ENCODE data around the gene GNAS-AS1.
A peak's percentile ranks its signal among the peaks of the same experiment; 100 is the strongest.

The GNAS-AS1 gene

DNA sequence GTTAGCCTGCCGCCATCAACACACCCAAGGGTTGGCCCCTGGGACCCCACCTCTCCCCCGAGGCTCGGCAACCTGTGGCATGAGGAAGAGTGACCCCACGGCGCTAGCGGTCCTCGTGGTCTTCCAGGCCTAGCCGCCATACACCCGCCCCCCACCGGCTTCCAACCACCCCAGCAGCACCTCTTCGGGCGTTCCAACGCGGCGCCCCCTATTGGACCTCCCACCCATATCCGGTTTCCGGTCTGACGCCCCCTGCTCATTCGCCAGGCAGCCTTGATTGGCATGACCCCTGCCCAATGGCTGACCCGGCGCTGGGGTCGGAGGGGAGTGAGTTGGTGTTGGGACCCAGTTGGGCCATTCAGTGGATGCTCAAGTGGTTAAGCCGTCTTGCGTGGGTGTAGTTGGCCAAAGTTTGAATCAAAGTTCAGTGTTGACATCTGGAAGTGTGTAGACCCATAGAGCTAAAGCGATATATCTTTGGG is at the start of gene GNAS-AS1:
TSS of gene GNAS-AS1 (minus strand) at position 210 of the 482 bp plus-strand sequence.
- peak; percentile 76 to 78 for DNase-seq (ENCODE audit: low read depth in 2 of 2)

DNA sequence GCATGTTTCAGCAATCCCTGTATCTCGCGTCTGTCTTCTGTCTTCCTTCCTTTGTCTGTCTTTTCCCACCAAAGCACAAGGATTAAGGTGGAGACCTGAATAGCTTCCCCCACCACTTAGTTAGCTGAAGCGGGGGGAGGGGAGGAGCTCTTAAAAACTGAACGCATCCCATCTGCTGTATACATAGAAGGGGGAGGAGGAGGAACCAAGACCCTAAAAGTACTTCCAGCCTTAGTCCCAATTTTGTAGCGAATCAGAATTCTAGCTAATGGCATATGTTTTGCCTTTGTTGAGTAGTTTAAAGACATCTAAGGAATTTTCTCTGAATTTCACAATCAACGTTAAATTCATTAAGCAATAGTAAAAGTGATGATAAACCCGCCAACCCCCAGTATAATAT is 49.7 kb upstream of the GNAS-AS1 start:
- no peak for DNase-seq (ENCODE audit: low read depth in 2 of 2)

DNA sequence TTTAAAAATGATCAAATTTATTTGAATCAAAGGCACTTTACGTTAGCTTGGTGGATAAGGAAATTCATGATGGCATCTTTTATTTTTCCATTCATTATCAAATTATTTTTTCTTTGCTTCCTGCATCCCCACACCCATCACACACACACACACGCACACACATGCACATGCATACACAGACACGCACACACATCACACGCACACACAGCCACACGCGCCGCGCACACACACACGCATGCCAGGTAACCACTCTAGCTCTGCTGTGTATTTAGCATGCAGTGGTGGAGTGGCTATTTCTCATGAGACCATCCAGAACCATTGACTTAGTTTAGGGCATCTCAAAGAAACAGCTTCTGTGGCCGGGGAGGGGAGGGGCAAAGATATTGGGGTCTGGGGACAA is 48.8 kb upstream of the GNAS-AS1 start:
- DNase-seq (ENCODE audit: low read depth in 2 of 2) = no peak

DNA sequence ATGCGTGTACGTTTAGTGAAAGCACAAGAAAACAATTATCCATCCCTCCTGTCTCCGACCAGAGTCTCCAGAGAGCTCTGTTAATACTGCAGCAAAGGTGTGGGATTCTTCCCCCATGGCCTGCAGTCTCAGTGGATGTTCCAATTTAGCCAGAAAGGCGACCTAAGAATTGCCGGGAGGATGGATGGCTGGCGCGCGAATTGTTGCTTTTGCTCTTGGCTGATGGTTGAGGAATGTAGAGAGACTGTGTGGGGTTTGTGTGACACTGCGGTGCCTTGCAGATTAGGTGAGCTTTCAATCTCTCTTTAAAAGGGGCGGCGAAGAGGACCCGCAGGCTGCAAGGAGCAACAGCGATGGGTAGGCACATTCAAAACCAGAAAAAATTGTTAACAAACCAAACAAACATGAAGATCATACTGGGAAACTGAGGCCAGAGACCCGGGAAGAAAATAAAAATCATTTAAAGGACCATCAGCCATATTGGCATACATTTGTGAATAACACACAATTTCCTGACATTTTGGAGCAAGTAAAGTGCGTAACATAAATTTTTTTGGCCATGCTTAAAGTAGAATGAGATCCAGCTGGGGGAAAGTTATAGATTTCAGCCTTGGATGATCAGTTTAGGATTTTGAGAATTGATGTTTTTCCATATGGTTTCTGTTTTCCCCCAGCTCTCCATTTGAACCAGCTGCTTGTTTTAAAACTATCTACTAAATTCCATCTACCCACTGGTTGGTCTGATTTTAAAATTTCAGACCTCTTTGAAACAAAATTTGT is 48.1 kb upstream of the GNAS-AS1 start:
- DNase-seq (ENCODE audit: low read depth in 2 of 2) = no peak

DNA sequence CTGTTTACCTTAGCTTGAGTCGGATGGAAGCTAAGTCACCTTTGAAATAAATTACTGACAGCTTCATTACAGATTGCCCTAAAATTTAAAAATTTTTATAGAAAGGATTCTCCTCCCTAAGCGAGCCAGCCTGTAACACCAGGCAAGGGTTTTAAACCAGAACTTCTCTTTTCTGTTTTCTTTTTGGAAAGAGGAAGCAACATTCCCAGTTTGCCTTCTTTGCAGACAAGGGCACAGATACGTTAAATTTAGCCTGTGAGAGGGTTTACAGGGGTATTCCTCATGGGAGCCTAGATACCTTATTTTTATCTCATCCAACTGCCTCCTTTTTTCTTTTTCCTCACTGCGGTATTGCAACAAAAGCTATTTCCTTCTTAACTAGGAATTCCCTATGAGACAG is 46.8 kb upstream of the GNAS-AS1 start:
- DNase-seq (ENCODE audit: low read depth in 2 of 2) = no peak

DNA sequence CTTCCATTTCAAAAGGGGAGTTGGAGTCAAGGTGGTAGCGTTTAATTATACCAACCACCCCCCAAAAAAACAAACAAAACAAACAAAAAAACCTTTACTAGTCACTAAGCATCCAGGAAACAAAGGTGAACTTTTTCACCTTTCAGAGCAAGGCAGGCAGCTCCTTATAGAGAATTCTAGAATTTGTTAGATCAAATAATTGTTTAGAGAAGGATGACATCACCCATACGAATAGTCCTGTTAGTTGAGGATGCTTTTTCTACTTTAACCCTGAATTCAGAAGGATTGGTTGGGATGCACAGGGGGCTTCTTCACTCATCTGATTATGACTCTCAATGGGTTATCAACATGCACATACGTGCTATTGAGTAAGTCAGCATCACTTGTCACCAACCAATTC is 46.1 kb upstream of the GNAS-AS1 start:
- no peak for DNase-seq (ENCODE audit: low read depth in 2 of 2)

DNA sequence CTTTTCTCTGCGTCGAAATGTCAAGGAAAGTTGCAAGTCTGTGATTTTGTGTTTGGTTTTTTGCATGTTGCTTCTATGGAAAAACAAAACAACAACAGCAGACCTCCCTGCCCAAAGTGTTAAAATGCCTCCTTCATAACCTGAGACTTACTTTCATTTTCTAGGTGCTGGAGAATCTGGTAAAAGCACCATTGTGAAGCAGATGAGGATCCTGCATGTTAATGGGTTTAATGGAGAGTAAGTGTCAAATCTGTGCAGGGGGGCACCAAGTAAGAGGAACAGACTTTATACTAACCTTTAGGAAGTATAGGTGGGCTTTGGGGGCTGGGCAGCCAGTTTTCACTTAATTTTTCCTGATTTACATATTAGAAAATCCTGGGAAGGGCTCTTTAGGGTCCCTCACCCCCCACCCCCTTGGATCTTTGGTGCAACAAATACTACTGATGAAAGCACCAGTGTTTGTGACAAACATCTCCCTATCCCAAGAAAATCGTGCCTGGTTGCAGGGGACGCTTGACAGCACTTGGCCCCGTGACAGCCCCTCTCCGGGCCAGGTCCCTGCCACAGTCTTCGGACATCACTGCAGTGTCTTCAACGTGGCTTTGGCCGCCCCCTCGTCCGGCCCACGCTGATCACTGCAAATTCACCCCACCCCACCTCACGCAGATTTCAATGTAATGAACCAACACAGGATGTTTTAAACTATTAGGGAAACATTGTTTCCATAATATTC is 44.9 kb upstream of the GNAS-AS1 start:
- DNase-seq (ENCODE audit: low read depth in 2 of 2) = no peak

DNA sequence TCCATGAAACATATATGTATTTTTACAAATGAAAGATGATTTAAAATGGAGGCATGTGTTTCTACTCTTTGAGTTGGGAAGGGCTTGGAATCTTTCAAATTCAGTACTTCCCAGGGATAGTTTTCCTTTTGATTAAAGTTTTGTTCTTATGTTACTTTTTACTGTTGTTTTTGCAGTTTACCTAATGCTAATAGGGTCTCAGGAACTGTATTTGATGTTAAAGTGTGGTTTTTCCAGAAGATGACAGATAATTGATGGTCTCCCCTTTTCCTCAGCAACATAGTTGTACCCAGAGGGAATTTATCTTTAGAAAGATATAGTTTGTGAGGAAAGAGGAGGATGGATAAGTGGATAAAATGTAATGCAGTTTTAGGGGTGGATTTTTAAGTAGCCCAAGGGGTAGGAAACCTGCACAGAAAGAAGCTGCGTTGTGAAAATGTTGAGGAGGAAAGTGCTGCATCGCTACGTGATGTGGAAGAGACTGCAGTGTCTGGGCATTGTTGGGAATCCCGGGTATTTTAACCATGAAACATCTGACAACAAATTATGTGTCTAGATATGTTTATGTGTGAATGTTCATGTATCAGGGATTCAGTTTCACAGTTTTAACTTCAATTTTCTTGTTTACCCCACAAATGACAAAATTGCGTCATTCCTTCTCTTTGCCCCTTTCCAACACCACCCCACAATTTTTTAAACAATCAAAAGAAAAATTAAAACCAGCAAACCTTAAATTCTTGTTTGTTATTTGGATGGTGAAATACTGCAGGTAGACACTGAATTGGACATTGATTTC is 44.1 kb upstream of the GNAS-AS1 start:
- no peak for DNase-seq (ENCODE audit: low read depth in 2 of 2)

DNA sequence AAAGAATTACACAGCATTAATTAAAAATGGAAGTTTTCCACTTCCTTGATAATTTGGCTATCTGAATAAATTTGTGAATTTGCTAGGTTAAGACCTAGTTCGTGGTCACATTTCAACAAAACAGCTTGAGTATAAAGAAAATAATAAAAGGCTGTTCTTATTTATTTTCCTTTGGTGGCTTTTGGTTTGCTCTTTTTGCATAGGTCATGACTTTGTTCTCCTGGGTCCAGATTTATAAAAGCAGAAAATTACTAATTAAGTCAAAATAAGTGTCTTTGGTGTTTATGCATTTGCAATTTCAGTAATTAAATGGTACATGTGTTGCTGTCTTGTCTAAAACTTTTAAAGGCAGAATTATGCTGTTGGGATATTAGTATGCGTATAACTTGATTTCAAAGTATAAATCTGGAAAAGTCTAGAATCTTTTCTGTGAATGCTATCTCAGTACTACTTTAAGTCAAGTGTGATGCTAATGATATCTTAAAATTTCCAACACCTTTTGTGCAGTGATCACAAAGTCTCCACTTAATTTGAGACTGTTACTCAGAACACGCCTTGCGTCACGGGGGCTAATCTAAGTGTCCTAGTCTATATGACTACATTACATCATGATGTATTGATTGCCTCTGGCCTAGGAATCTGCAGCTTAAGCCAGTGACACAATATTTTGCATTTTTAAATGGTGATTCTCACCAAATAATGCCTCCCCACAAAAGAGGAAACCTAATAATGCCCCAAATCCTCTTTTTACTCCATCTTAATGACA is 42.8 kb upstream of the GNAS-AS1 start:
- peak in 1 of 2 donors; percentile 30 for DNase-seq (ENCODE audit: low read depth in 2 of 2)

DNA sequence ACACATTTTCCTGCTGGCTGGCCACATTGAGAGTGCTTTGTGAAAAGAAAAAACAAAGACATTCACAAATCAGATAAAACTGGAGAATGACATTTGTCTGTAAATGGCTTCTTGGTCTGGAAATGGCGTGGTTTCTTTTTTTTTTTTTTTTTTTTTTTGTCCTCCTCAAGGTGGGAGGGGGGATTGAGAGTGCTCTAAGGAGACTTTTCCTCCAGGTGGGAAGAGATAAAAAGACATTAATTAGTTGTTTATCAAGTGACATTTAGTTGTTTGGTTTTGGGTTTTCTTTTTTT is 42.2 kb upstream of the GNAS-AS1 start:
- no peak for DNase-seq (ENCODE audit: low read depth in 2 of 2)

DNA sequence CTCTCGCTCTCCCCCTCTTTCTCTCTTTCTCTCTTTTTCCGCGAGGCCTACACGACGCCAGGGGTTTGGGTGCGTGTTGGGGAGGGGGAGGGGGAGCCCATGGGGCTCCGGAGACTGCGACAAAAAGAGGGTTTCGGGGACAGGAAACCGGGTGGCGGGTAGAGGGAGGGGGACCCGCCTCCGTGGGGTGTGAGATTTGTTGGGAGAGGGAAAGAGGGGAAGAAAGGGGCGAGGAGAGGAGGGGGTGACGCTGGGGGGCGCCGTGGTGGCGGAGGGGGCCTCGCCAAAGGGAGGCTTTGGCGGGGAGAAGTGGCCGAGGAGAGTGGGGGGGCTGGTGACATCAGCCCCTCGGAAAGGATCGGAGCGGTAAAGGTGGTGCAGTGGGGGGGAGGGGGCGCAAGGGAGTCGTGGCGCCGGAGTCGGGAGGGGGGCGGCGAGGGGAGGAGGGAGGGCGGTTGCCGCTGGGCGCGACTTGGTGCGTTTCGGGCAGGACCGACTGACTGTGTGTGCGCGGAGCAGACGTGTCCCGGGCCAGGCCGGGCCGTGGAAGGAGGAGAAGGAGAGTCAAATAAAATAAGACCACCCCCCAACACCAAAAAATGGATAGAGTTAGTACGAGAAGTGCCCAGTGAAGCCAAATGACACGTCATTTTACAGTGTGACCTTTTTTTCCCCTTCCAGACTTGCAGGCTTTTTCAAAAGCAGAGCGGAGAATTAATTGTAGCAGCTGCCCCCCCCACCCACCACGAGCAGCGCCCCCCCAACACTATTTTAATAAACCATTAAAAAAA is 41.6 kb upstream of the GNAS-AS1 start:
- DNase-seq (ENCODE audit: low read depth in 2 of 2) = peak; percentile 67 to 75

DNA sequence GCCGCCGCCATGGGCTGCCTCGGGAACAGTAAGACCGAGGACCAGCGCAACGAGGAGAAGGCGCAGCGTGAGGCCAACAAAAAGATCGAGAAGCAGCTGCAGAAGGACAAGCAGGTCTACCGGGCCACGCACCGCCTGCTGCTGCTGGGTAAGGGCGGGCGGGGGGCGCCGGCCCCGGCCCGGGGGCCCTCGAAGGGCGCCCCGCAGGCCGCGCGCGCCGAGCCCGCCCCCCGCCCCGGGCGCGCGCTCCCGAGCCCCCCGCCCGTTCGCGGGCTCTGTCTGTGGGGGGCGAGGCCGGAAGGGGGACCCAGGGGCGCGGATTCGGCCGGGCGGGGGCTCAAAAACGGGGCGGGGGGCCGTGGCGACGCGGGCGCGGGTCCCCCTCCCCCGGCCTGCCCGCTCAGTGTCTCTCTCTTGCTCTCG is 41.0 kb upstream of the GNAS-AS1 start:
- no peak for DNase-seq (ENCODE audit: low read depth in 2 of 2)

DNA sequence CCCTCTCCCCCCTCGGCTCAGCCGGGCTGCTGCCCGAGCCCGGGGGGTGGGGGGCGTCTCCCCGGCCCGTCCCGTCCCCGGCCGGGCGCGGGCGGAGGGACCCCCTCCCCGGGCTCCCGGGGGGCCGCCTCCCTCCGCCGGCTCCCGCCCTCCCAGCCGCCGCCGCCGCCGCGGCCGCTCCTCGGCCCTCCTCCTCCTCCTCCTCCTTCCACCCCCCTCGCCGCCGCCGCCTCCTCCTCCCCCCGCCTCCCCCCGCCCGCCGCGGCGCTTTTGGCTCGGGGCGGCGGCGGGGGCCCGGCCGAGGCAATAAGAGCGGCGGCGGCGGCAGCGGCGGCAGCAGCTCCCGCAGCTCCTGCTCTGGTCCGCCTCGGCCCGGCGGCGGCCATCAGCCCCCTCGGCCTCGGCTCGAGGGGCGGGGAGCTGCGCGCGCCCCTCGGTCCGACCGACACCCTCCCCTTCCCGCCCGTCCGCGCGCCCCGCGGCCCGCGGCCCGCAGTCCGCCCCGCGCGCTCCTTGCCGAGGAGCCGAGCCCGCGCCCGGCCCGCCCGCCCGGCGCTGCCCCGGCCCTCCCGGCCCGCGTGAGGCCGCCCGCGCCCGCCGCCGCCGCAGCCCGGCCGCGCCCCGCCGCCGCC is 40.5 kb upstream of the GNAS-AS1 start:
- peak; percentile 52 to 68 for DNase-seq (ENCODE audit: low read depth in 2 of 2)

DNA sequence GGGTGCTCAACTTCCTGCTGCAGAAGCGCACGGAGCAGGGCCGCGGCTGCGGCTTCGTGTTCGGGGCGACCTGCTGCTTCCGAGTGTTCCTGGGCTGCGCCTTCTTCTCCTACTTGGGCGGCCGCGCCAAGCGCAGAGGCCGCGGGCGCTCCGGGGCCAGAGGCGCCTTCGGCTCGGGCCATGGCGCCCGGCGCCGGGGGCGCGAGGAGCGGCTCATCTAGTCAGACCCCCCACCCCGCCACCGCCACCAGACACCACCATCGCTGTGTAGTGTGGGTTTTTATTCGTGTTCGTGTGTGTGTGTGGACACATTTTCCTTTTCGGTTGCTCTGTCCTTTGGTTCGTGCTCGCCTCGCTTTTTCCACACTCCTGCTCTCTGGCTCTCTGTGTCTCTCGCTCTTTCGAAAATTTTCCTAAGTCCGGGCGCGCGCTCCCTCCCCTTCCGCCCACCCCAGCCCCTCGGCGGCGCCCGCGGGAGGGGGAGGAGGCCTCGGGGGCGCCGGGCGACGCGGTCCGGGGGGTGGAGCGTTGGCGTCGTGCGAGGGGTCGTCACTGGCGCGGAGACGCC is 39.9 kb upstream of the GNAS-AS1 start:
- peak; percentile 52 to 68 for DNase-seq (ENCODE audit: low read depth in 2 of 2)

DNA sequence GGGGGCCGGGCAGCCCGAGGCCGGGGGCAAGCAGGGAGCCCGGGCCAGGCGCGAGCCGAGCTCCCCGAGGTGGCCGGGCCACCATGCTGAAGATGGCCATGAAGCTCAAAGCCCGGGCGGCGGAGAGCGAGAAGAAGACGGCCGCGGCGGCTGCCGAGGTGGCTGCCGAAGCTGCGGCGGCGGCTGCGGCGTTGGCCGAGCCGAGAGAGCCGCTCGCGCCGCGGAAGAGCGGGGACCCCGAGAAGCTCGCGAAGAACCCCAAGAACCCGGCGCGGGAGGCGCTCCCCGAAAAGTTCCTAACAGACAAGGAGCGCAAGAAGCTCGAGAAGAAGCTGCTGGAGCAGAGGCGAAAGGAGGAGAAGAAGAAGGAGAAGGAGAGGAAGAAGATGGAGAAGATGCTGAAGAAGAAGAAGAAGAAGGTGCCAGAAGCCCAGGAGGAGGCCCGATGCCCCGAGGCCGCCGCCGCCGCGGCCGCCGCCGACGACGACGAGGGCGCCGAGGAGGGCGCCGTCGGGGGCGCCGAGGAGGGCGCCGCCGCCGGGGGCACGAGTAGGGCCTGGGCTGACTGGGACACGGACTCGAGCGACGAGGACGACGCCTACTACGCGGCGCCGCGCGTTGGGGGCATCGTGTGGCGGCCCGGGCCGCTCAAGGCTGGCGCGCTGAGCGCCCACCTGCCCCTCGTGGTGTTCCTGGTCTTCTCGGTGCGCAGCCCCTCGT is 39.3 kb upstream of the GNAS-AS1 start:
- no peak for DNase-seq (ENCODE audit: low read depth in 2 of 2)

DNA sequence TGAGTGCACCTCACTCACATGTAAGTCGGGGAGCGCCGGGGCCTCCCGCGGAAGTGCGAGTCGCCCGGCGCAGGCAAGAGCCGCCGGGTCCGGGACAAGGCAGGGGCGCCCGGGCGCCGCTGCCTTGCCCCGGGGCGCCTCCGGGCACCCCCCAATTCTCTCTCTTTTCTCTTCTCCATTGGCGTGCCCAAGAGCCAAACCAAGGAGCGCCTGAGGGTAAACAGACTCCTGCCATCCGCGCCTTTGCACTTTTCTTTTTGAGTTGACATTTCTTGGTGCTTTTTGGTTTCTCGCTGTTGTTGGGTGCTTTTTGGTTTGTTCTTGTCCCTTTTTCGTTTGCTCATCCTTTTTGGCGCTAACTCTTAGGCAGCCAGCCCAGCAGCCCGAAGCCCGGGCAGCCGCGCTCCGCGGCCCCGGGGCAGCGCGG is 38.6 kb upstream of the GNAS-AS1 start:
- no peak for DNase-seq (ENCODE audit: low read depth in 2 of 2)

DNA sequence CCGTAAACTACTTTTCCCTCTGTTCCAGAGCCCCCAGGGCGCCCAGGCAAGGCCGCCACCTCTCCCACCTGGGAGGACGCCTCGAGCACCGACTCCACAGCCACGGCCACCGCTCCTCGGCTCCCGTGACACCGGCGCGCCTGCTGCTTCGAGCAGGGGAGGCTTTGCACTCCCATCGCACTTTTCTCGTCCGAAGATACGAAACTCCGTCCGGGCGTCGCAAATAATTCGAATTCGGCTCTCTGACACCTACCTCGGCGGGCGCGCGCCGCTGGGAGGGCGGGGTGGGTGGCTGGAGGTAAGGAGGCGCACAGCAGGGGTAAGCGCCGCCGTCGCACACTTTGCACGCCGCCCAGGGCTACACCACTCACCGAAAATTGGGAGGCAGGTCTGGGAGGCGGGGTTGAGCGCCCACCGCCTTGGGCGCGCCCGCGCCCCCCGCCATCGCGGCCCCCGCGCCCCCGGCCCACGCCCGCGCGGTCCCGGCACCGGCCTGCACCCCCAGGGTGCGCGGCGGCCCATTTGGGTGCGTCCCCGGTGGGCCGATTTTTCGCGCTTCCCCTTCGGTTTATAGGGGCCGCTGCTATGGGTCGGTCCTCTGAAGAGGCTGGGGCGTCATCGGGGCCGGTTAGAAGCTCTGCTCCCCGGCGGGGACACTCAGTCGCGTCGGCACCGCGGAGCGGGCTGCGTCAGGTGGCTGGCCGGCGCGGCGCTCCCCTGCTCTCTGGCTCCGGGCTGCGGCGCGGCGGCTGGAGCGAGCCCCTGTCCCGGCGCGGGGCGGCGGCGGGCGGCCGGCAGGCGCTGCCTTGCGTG is 38.0 kb upstream of the GNAS-AS1 start:
- peak; percentile 66 to 71 for DNase-seq (ENCODE audit: low read depth in 2 of 2)

DNA sequence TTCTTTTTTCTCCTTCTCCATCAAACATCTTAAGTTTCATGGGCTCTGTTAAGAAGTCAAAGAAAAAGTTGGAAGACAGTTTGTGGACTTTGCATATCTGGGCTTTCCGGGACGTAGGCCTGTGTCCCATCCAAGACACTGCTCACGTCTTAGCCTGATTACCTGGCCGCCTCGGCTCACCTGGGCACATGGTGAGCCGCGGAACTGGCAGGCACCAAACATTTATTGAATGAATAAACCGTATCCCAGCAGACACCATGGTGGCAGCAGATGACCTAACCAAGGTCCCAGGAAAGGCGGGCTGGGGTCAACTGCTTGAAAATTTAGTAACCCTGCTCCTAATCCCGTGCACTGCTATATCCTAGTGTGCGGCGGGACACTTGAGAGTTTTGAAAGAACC is 37.4 kb upstream of the GNAS-AS1 start:
- no peak for DNase-seq (ENCODE audit: low read depth in 2 of 2)

Measured in stimulated activated CD8-positive, alpha-beta memory T cell treated with anti-CD3 and anti-CD28 coated beads, Interleukin-2, amount 100 ng/mL, for 48 hours (primary cell).